ENCODE results near the gene INTS14. TPM values are rescaled to one million over a fixed set of nuclear protein-coding genes. Genes with fewer than 3 reads are reported as not detected.

INTS14 gene
- total RNA-seq, 2 experiments from 2014 or later: 20.6 to 25.1 TPM

GRCh38 chr15:65651831-65652749 lies 41.2 kb upstream of the INTS14 start:
- peaks cover 5% of the 10 kb centered on the region for H3K4me1 Mint-ChIP-seq (ENCODE audit: low read depth)
- no peak overlapping the region for H3K4me3 Mint-ChIP-seq
- no peak for TF ChIP-seq CTCF (IDR thresholded peaks at IDR 0.05)
- no peaks in the 10 kb centered on the region for H3K9me3 ChIP-seq (ENCODE audit: control insufficient read depth in 1 of 2, insufficient read depth in 1 of 2, low read length in 2 of 2)
- POLR2A ChIA-PET: no interaction called here
- no peak for ATAC-seq (ENCODE audit: poor library complexity)
- CTCF ChIA-PET: no interaction called here
- no peaks in the 10 kb centered on the region for H3K27me3 ChIP-seq (ENCODE audit: control insufficient read depth in 1 of 2, insufficient read depth in 2 of 2, low read length in 2 of 2)
- H3K36me3 ChIP-seq (ENCODE audit: insufficient read depth, low read length): peaks cover 28% of the 10 kb centered on the region
- no peak for DNase-seq
- peak overlapping the region; percentile 42 for H3K27ac Mint-ChIP-seq
- H3K9me3 Mint-ChIP-seq: no peaks in the 10 kb centered on the region
- H3K4me1 ChIP-seq (ENCODE audit: insufficient read depth, low read length): peaks cover 5% of the 10 kb centered on the region
- no peaks in the 10 kb centered on the region for H3K27me3 Mint-ChIP-seq
- H3K36me3 Mint-ChIP-seq (ENCODE audit: low read depth): peaks cover 34% of the 10 kb centered on the region
- H3K27ac ChIP-seq (ENCODE audit: low read depth in 1 of 2, low read length in 2 of 2): no peak overlapping the region
- intact Hi-C loops (cut with DNase I, micrococcal nuclease): no loop called here
- no peak overlapping the region for H3K4me3 ChIP-seq (ENCODE audit: low read length)

- DNase-seq (no peak), ATAC-seq (ENCODE audit: poor library complexity) (no peak)
- Histone ChIP-seq H3K9me3 (ENCODE audit: control insufficient read depth in 1 of 2, insufficient read depth in 1 of 2, low read length in 2 of 2) (no peaks in the 10 kb centered on the region), H3K4me3 (ENCODE audit: low read length) (no peak overlapping the region), H3K36me3 (ENCODE audit: insufficient read depth, low read length) (peaks cover 26% of the 10 kb centered on the region), H3K27ac (ENCODE audit: low read depth in 1 of 2, low read length in 2 of 2) (no peak overlapping the region), H3K4me1 (ENCODE audit: insufficient read depth, low read length) (peaks cover 5% of the 10 kb centered on the region), H3K27me3 (ENCODE audit: control insufficient read depth in 1 of 2, insufficient read depth in 2 of 2, low read length in 2 of 2) (no peaks in the 10 kb centered on the region)
- ChIA-PET POLR2A (no interaction called here), CTCF (no interaction called here)
- intact Hi-C loops (cut with DNase I, micrococcal nuclease): no loop called here
- Mint-ChIP-seq H3K27ac (no peak overlapping the region), H3K4me3 (no peak overlapping the region), H3K9me3 (no peaks in the 10 kb centered on the region), H3K27me3 (no peaks in the 10 kb centered on the region), H3K36me3 (ENCODE audit: low read depth) (peaks cover 27% of the 10 kb centered on the region), H3K4me1 (ENCODE audit: low read depth) (peaks cover 5% of the 10 kb centered on the region)
- no peak for TF ChIP-seq CTCF (IDR thresholded peaks at IDR 0.05)
Observed at GRCh38 chr15:65651042-65651322, 40.1 kb upstream of the INTS14 start.

GRCh38 chr15:65650312-65651041 lies 39.5 kb upstream of the INTS14 start:
- DNase-seq (no peak), ATAC-seq (ENCODE audit: poor library complexity) (no peak)
- POLR2A ChIA-PET: interaction anchor here (1.1 kb wide), 1 partner anchor 9 kb away, joined by 4 read pairs; no protein-coding TSS in a partner anchor
- CTCF ChIA-PET: no interaction called here
- intact Hi-C loops (cut with DNase I, micrococcal nuclease): no loop called here
- TF ChIP-seq CTCF (IDR thresholded peaks at IDR 0.05): no peak
- H3K4me1 Mint-ChIP-seq (ENCODE audit: low read depth): peaks cover 5% of the 10 kb centered on the region
- Histone ChIP-seq H3K4me3 (ENCODE audit: low read length) (no peak overlapping the region), H3K27ac (ENCODE audit: low read depth in 1 of 2, low read length in 2 of 2) (no peak overlapping the region), H3K9me3 (ENCODE audit: control insufficient read depth in 1 of 2, insufficient read depth in 1 of 2, low read length in 2 of 2) (no peaks in the 10 kb centered on the region), H3K27me3 (ENCODE audit: control insufficient read depth in 1 of 2, insufficient read depth in 2 of 2, low read length in 2 of 2) (no peaks in the 10 kb centered on the region), H3K36me3 (ENCODE audit: insufficient read depth, low read length) (peaks cover 21% of the 10 kb centered on the region), H3K4me1 (ENCODE audit: insufficient read depth, low read length) (peaks cover 5% of the 10 kb centered on the region)
- no peak overlapping the region for H3K27ac Mint-ChIP-seq
- H3K36me3 Mint-ChIP-seq (ENCODE audit: low read depth): peaks cover 22% of the 10 kb centered on the region
- no peak overlapping the region for H3K4me3 Mint-ChIP-seq
- H3K9me3 Mint-ChIP-seq: no peaks in the 10 kb centered on the region
- H3K27me3 Mint-ChIP-seq: no peaks in the 10 kb centered on the region
